Activated CD4-positive, alpha-beta T cell treated with anti-CD3 and anti-CD28 coated beads for 4 hours (primary cell): ENCODE measurements around the gene CABP7.
"Not testable (repeated sequence)": the region's sequence is repeated elsewhere in the genome, so short reads cannot be mapped to it uniquely, and the experiment has no call there.

Source experiments
- DNase-seq, 2 donors: peaks; one replicate each; pipeline ENCODE4 v3.0.0-alpha.2; 2020

Gene CABP7

DNA sequence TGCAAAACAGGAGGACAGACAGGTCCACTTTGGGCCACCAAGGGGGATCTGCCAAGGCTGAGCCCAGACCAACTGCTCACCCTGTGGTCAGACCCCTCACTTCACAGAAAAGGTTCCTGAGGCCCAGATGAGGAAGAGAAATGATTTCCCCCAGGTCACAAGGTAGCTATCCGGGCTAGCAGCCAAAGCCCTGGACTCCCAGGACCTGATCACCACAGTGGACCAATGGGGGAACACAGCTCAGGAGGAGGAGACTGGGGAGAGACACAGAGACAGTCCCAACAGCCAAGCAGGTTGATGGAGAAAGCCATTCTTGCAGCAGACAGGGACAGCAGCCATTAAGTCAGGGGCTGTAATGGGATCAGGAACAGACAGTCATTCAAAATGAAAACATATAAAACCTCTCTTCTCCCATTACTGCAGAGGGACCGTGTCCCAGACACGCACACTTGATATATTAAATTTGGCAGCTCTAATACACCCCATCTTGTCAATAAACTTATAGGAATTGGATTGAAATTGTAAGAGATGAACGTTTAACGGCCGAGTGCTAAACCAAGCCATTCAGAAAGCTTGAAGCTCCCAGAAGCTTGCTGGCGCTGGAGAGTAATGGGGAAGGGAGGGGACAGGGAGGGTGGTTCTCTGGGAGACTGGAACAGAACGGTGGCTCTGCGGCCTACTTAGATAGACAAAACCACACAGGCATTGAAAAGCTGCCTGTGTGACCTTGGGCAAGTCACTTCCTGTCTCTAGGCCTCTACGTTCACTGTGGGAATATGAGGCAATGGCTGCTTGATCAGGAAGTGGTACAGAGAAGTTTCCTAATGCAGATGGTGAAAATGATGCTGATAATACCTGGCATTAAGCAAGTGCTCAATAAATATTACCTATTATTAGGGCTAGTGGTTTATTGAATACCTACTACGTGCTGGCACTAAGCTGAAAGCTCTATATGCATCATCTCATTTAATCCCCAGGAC lies 31.0 kb downstream of the CABP7 start:
- DNase-seq, result no peak

DNA sequence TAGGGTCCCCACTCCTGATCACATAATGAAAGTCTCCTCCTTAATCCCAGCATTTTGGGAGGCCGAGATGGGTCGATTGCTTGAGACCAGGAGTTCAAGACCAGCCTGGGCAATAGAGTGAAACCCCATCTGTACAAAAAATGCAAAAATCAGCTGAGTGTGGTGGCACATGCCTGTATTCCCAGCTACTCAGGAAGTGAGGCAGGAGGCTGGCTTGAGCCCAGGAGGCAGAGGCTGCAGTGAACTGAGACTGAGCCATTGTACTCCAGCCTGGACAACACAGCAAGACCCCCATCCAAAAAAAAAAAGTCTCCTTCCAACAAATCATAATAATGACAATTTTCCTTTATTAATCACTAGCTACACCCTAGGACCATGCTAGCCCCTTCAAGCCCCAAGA lies 31.9 kb downstream of the CABP7 start:
- no peak for DNase-seq

DNA sequence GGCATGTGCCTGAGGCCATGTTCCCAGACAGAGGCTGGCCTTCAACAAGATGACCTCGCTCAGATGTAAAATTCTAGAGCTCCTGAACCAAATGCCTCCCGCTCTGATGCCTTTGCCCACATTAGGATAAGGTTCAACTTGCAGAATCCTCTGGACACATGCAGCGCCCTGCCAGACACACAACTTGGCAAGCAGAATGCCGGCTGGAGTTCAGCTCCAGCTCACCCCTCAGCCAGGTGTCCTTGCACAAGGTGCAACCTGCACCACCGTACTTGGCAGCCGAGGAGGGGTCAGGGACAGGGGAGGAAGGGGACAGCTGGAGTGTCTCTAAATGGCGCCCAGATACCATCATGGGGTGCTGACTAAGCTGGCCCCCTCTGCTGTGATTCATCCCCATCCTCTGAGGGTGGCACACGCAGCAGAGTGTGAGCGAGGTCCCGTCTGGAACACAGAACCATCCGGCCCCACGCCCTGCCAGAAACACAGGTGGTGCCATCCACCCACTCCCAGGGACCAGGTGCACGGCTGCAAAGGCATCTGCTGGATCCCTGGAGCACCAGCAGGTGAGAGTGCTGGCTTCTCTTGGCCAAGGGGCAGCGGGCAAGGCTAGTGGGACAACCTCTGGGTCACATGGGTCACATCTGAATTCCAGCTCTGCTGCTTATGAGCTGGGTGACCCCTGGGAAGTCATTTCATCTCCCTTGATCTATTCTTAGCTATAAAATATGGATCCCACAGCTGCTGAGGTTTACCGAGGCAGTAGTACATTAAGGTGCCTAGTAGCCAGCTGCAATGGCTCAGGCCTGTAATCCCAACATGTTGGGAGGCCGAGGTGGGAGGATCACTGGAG lies 34.2 kb downstream of the CABP7 start:
- no peak for DNase-seq

DNA sequence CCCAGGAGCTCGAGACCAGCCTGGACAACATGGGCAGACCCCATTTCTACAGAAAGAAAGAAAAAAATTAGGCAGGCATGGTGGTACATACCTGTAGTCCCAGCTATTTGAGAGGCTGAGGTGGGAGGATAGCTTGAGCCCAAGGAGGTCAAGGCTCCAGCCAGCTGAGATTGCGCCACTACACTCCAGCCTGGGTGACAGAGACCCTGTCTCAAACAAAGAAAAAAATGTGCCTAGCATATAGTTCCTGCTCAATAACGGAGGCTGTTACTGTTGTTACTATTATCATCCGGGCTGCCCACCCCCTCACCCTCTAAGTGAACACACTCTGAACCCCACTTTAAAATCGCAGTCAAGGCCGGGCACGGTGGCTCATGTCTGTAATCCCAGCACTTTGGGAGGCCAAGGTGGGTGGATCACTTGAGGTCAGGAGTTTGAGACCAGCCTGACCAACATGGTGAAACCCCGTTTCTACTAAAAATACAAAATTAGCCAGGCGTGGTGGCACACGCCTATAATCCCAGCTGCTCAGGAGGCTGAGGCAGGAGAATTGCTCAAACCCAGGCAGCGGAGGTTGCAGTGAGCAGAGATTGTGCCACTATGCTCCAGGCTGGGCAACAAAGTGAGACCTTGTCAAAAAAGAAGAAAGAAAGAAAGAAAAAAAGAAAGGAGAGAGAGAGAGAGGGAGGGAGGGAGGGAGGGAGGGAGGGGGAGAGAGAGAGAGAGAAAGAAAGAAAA lies 35.0 kb downstream of the CABP7 start:
- not testable (repeated sequence) for DNase-seq

DNA sequence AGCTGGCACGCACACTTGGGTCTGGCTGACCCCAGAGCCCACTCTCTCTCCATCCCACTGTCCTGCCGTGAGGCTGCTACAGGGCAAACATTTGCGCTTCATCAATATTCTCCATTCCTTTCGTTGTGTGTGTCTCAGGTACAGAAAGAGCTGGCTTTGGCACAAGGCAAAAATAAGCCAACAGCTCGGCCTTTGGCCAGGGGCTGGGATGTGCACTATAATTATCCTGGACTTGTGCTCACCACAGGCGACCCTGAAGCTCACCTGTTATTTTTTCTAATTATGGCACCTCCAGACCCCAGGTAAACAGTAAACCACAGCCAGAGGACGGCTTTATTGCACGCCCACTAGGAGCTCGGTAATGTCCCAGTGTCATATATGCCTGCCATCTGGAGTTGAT lies 36.1 kb downstream of the CABP7 start:
- DNase-seq, result no peak

- no peak for DNase-seq
Measured at GRCh38 chr22:29756341-29756740, 36.5 kb downstream of the CABP7 start.

GRCh38 chr22:29757096-29757495 lies 37.3 kb downstream of the CABP7 start:
- no peak for DNase-seq

DNA sequence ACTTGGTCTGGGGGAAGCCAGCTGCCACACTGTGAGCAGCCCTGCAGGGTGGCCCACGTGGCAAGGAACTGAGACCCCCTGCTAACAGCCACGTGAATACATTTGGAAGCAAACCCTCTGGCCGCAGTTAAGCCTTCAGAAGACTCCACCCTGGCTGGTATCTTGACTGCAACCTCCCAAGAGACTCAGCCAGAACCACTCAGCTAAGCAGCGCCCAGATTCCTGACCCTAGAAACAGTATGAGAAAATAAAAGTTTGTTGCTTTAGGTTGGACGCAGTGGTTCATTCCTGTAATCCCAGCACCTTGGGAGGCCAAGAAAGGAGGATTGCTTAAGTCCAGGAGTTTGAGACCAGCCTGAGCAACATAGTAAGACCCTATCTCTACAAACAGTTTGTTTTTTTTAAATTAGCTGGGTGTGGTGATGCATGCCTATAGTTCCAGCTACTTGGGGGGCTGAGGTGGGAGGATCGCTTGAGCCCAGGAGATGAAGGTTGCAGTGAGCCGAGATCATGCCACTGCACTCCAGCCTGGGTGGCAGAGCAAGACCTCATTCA lies 38.3 kb downstream of the CABP7 start:
- DNase-seq, result no peak

DNA sequence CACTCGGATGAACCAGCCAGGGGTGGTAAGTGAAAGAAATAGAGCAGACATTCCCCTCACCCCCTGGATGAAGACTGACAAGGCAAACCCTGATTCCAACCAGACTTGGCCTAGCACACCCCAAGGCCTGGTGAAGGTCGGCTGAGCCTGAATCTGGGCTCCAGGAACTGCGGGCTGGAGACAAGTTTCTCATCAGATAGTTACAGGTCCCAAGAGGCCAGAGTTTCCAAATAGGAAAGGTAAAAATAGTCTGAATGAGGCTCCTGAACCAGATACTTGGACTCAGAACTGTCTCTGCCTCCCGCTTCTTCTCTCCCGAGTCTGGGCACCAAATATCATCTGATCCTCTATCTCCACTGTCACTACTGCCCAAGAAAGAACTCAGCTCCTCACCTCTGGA lies 39.2 kb downstream of the CABP7 start:
- DNase-seq, result no peak

DNA sequence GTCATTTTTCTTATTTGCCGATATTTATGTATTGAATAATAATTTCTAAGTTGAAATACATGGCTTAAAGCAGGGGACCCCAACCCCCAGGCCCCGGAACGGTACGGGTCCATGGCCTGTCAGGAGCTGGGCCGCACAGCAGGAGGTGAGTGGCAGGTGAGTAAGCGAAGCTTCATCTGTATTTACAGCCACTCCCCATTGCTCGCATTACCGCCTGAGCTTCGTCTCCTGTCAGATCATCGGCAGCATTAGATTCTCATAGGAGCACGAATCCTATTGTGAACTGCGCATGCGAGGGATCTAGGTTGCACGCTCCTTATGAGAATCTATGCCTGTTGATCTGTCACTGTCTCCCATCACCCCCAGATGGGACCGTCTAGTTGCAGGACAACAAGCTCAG lies 42.5 kb downstream of the CABP7 start:
- no peak for DNase-seq

DNA sequence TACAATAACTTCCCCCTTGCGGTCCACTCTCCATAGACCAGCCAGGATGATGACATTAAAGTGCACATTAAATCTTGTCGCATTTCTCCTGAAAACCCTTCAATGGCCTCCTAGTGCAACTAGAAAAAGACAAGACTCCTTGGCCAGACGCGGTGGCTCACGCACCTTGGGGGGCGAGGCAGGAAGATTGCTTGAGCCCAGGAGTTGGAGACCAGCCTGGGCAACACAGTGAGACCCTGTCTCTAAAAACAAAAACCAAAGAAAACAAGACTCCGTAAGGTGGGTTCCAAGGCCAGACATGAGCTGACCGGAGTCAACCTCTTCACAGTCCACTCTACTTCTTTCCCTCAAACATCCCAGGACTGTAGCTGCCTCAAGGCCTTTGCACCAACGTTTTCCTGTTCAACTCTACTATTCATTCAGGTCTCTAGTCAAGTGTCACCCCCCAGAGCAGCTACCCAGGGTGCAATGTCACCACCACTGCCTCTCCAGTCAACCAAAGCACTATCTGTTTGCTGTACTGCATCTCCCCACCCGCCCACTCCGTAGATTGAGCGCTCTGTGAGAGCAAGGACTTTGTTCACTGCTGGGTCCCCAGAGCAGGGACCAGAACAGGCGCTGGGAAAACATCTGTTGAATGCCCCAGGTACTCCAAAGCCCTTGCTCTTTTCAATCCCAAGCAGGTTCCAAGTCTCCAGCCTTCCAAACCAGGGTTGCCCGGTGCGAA lies 46.3 kb downstream of the CABP7 start:
- DNase-seq, result peak in 1 of 2 donors; percentile 18

GRCh38 chr22:29766632-29767170 lies 46.9 kb downstream of the CABP7 start, which contains the start of gene ZMAT5:
TSS of gene ZMAT5 (minus strand) at chr22:29767007. CDS start at chr22:29748544, 18,463 bp downstream.
- peak; percentile 90 to 92 for DNase-seq

GRCh38 chr22:29767171-29768051 lies 47.6 kb downstream of the CABP7 start, which contains the start of gene UQCR10:
TSS of gene UQCR10 (plus strand) at chr22:29767369. CDS start at chr22:29767399, 30 bp downstream.
- DNase-seq, result peak; percentile 91 to 93

GRCh38 chr22:29768052-29768693 lies 48.4 kb downstream of the CABP7 start:
- DNase-seq, result no peak

GRCh38 chr22:29769723-29770321 lies 50.0 kb downstream of the CABP7 start:
- no peak for DNase-seq

DNA sequence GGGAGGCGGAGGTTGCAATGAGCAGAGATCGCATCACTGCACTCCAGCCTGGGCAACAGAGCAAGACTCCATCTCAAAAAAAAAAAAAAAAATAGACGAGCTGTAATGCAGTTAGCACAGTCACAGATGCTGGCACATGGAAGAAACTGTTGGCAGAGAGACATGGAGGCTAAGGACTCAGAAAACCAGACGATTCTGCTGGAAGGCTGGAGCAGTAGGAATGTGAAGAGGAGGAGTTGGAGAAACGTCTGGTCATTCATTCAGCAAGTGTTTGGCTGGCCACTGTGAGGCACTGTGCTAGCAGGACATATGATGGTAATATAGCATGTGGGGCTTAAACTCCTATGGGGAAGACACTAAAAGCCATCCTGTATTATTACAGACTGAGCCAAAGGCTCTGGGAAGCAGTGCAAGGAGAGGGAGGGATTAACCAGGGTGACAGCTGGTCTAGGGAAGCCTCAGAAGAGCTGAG lies 52.4 kb downstream of the CABP7 start:
- no peak for DNase-seq

GRCh38 chr22:29773233-29773632 lies 53.4 kb downstream of the CABP7 start:
- DNase-seq, result no peak

DNA sequence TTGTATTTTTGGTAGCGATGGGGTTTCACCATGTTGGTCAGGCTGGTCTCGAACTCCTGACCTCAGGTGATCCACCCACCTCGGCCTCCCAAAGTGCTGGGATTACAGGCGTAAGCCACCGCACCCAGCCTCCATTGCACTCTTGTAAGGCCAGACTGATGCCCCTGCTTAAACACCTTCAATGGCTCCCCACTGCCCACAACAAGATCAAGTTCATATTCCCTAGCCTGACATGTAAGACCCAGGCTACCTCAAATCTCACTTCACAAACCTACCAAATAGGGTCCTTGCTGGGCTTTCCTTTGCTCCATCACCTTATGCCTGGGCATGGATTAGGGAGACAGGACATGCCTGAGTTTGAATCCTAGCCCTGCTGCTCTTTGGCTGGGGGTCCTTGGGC lies 60.4 kb downstream of the CABP7 start:
- DNase-seq, result no peak
